Left renal pelvis (tissue), 4 donors: ENCODE measurements around the gene GABRG3. TPM values are rescaled to one million over a fixed set of nuclear protein-coding genes. Genes with fewer than 3 reads are reported as not detected.

ENCODE experiments used
- DNase-seq, 4 donors: peaks; one replicate each; pipeline ENCODE4 v3.0.0-alpha.2; 2013; ENCODE audit warnings: low read depth in 4 of 4, low spot score in 3 of 4
- polyA plus RNA-seq, 4 donors: library from polyadenylated mRNA; unstranded; fragments of 120-200 nt; gene quantifications; one replicate each; pipeline ENCODE4 v1.2.1, GENCODE V29; 2013; ENCODE audit not compliant: insufficient read length in 4 of 4

Gene GABRG3
- polyA plus RNA-seq, 4 donors: 0.71 to 2.0 (median 1.9) TPM

DNA sequence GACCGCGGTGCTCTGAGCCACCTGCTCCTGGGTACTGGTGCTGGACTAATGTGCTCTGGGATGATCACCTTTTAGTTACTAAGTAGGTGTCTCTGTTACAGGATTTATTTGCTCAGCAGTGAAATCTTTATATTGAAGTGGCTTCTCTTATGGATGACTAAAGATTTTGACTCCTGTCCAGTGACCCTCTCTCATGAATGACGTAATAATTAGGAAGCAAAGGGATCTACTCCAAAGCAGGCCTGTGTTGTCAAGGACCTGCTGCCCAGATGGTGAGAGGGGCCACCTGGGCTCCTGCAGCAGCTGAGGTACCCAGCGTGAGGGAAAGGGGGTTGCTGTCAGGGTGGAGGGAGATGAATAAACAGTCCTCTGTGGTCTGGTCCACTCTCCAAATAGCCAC, 263.6 kb downstream of the GABRG3 start:
- DNase-seq: no peak

DNA sequence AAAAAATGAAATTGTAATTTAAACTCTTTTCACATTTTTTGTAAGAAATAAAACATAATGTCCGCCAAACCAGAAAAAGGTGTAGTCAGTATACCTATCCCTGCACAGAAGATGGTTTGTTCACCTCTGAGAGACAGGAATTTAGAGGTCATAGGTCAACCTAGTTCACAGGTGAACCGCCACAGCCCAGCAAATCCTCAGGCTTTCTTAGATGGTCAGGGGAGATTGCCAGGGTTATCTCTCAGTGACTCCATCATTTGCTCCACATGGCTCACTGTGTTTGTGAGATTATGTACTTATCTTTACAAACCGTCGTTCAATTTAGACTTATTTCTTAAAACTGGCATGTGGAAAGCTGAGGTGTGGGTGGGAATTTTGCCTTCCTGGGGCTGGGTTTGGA, 264.2 kb downstream of the GABRG3 start:
- DNase-seq: no peak

DNA sequence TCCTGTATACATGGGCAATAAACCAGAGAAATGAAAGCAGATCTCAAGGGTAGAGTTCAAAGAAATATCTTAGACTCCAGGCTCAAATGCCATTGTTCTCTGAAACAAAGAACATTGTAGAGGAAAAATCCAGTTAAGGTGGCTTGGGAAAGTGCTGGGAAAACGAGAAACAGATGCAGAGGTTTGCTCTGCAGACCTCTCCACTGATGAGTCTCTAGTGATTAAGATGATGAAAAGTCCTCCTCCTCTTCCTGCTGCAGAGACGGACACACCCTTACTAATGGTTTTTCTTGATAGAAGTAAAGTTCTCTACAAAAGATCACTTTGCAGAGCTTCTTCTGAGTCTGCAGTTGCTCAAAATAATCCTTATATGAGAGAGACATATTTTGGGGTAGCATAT, 264.7 kb downstream of the GABRG3 start:
- no peak for DNase-seq

DNA sequence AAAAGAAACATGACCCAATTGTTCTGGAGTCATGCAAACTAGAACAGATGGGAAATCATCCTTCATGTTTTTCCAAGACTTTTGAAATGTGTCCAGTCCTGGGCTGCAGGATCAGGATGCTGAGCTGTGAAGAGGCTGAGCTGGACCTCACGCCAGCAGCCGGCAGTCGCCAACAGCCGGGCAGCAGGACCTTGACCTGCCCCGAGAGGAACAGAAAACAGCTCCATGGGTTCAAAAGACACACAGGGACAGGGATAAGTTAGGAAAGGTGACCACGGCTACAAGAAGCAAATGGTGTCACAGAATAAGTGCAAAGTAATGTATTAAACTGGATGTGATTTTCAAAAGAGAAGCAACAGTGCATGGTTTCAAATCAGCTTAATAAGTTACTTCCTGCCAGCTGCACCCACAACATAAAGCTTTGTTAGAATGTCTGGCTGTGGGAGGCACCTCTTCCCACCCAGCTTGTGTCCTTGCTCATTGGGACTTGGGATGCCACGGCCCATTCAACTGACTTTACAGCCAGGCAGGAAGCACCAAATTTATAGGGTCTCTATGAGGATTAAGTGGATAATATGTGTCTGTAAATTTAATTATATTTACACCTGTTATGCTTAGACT, 266.4 kb downstream of the GABRG3 start:
- no peak for DNase-seq

DNA sequence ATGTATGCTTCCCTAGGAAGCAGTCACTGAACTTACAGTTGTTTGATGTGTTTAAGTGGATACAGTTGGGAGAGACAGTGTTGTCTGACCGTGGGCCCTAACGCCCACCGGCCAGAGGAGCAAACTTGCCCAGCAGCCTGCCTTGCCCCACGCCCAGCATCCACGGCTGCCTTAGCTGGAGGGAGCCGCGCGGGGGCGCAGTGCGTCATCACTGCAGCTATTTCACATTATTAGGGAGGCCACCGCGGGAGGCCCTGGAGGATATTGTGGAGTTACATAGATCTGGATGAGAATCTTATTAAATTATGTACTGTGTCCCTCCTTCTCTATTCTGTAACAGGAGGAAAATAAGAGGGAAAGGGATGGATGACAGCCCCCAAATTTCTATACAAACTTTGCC, 267.2 kb downstream of the GABRG3 start:
- no peak for DNase-seq

DNA sequence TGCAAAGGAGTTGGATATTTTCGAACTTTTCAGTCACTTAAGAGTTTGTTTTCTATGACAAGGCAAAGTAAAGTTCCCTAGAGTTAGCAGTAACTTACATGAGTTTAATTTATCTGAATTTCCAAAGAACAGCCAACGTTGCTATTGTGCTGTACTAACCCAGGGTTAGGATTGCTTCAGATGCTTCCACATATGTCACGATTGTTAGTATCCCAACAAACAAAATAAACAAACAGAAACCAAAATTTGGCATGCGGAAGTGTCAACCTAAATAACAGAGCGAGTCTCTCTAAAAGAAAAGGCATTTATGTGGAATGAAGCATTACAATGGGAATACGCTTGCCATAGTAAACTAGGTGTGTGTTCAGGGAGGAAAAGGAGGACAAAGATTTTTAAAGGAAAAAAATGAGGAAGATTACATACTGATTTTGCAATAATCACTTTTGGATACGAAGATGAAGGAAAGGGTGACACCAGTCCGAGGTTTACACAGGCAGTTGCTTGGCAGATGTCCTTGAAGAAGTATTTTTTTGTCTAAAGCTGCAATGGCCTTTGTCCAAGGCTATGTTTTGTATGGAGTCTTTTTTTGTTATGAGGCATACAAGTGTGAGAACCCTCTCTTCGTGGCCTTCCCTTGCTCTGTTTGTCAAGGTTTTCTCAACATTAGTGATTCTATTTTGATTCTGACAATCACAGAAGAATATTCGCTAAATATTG, 267.9 kb downstream of the GABRG3 start:
- no peak for DNase-seq

DNA sequence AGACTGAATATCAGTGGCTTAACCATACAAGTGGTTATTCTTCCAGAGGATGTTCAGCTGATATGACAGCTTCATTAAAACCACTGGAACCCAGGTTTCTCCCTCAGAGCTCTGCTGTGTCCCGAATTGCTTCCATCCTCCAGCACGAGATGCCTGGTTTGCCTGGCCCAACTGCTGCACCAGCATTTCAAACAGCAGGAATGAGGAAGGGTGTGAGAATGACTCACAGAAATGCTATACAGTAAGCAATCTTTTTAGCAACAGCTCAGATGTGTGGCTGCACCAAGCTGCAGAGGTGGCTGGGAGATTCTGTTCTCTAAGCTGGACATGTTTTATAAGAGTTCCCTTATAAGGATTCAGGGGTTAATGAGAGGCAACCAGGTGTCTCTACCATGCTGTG, 271.0 kb downstream of the GABRG3 start:
- no peak for DNase-seq

DNA sequence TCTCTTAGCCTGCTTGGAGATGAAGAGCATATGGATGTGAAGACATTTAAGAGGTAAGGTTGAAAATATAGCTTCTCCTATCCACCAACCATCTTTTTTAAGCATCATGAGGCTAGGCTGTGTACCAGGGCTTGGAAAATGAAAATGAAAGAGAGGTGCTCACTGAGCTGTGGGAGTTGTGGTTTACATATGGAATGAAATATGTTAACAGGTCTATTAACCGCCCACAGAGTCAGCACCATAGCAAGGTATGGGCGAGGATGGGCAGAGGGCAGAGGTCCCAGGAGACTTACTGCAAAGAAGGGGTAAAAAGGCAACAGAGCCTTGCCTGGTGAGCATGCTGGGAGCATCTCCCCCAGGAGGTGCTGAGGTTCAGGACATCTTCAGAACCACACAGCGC, 273.1 kb downstream of the GABRG3 start:
- DNase-seq: no peak

DNA sequence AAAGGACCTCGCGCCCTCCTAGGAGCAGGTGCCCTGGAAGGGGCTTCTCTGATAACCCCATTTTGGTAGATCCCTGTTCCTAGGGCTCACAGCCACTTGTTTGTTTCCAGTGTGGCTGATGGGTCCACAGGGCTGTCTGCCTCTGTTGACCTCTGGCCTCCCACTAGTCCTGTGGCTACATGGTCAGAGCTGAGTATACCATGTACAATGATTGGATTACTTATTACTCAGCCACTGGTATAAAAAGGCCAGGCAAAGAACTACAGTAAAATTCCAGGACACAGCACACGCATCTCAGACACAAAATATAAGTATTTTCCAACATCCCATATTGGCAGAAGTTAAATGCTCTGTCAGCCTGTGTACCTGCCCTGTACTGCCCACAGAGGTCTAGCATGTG, 277.3 kb downstream of the GABRG3 start:
- DNase-seq: no peak

DNA sequence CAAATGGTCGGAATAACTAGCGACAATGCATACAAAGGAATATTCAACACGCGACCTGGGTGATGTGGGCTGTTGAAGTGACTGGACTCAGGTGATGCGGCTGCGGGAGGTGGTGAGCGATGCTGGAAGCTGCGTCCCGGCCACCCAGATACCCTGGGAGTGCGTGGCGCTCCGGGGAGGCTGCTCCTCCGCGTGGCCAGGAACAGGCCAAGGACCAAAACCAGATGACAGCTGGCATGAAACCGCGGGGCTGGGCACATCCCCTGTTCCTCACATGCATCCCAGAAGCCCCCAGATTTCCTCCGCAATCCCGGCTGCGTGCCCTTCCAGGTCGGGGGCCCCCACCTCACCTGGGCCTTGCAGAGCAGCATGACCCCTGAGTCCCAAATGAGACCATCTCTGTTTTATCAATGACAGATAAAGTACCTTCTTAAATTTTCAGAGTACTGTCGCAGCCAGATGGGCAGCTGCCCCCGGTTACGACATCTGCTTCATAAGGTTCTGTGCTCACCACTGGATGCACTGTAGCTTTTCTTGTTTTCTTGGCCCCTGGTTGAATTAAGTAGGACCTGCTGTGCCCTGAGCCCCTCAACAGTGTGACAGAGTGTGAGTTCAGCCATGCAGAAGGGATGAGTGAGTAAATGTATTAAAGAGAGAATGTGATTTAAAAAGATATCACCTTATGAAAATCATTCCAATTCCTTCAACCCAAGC, 278.2 kb downstream of the GABRG3 start:
- DNase-seq: no peak

DNA sequence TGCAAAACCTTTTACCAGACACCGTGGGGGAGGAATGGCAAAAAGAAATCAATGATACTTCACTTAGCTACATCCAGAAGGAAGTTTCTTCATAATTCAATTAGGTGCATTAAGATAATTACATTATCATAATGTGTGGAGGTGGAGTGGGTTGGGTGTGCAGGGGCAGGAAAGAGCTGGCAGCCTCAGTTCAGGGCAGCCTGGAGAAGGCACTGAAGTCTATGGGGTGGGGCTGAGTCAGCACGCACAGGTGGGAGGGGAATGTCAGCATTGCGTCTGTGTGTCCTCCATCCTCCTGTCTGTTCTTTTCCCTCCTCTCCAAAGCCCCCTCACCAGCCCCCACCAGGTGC, 278.8 kb downstream of the GABRG3 start:
- DNase-seq: no peak

DNA sequence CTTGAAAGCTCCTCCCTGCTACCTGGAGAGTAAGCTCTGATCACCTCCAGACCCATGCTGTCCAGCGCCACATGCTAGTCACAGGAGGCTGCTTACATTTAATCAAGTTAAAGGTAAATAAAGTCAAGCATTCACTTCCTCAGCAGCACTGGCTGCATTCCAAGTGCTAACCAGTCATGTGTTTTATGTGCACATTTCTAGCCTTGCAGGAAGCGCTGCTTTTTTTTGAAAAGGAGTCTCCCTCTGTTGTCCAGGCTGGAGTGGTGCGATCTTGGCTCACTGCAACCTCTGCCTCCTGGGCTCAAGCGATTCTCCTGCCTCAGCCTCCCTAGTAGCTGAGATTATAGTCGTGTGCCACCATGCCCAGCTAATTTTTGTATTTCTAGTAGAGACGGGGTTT, 279.2 kb downstream of the GABRG3 start:
- DNase-seq: no peak

DNA sequence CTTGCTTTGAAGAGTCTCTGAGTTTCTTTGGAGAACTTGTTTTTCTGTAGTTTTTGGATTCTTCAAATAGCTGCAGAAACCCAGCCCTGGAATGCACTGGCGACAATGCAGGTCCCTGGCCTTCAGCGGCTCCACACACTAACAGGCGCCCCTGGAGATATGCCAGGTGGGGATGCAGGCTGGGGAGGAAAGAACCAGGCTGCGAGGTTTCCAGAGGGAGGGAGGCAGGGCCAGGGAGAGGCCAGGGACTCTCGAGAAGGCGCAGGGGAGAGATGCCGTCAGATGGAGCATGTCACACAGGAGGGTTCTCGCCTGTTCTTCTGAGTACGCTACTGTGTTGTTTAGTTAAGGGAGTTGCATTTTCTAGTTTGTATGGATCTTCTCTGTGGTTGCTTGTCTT, 283.1 kb downstream of the GABRG3 start:
- DNase-seq: no peak

DNA sequence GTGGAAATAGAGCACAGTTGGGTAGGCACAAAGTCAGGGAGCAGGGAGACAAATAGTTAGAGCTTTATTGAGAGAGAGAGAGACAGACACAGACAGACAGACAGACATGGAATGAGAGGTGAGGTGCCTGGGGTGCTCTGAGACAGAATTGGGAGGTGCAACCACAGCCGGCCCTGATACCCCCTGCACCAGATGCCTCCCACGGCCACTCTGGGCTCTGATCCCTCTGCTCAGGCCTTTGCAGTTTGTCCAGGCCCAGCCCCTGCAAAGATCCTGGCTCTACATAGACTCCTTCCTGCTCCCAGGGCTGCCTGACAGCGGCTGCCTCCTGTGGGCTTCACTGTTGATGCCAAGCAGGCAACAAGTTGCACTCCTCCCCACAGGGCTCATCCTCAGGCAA, 283.8 kb downstream of the GABRG3 start:
- no peak for DNase-seq

DNA sequence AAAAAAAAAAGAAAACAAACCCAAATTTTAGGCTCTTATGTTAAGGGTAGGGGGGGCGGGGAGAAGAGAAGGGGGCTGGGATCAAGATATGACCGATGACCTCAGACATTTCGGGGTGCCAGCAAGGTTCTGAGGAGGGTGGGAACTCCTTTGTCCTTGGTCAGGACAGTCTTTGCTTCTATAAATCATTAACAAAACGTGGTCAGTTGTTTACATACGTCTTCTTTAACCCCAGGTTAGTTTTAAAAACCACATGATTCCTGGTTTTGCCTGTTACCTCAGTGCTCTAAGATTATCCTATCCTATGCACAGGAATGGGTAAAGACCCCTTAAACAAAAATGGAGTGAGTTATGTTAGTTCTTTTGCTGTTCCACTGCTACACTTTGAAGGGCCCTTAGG, 285.5 kb downstream of the GABRG3 start:
- DNase-seq: no peak

DNA sequence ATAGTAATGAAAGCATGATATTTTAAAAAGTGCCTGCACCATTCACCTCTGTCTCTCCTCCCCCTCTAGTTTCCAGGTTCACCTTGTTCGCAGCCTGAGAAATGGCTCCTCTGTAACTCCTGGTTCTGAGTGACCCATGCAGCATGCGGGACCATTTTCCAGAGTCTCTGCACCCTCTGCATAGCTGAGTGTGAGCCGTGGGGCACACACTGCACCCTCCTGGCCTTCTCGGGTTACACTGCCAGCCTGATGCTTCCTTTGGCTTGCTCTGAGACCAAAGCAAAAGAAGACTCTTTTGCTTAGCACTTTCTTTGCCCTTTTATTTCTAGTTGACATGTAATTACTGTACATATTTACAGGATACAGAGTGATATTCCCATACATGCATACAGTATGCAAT, 287.3 kb downstream of the GABRG3 start:
- DNase-seq: no peak

DNA sequence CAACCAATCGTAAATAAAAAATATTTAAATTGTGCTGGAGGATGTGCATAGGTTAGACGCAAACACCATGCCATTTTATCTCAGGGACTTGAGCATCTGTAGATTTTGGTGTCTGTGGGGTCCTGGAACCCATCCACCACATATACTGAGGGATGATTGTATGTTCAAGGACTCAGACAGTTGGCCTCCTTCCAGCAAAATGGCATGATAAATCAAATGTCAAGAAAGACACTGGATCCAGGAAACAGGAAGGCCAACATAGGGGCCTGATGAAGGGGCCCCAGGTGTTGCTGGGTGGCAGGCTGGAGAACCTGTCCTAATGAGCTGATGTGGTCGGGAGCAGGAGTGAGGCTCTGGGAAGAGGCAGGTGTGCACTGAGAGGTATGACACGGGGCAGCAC, 289.5 kb downstream of the GABRG3 start:
- DNase-seq: no peak

DNA sequence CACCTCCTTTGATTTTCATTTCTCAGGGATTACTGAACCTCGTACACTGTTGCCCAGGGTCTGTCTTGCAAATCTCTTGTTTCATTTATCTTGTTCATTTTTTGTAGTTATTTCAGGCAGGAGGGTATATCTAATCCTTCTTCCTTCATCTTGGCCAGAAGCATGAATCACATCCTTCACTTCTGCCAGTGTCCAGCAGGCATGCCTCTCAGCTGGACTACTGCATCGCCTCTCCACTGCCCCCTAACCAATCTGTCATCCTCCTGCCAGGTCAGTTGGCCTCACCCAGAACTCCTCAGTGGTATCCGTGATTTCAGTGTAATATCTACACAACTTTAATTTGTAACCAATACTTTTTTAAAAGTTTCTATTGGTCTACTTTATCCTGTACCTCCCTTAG, 297.9 kb downstream of the GABRG3 start:
- no peak for DNase-seq

DNA sequence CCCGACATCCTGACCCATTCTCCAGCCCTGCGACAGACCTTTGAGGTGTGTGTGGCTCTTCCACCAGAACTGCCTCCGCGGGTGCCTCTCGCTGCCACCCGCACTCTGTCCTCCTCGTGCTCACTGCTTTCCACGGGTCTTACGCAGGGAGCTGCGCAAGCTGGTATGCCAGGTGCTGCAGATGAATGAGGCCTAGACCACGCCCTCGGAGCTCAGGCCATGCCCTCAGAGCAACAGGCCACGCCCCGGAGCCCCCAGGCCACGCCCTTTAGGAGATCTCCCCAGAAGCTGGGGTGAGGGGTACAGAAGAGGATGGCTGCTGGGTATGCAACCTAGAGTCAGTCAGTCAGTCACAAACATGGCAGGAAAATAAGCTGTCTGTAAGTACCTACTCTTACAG, 300.3 kb downstream of the GABRG3 start:
- DNase-seq: no peak

DNA sequence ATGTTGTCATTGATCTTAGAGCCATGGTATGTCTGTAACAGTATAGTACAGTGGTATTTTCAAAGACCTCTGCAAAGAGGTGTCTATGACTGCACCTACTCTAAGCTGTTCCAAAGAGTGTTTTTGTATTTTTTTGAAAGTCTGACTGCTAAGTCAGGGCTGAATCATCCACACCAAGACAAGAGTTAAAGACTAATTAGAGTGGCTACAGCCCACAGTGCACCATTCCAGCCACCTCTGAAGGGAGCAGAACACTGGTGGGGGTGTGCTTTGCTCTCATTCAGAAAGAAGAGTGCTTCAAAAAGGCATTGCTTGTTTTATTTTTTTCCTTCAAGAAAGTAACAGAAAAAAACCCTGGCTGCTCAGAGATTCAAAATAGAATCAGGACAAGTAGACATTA, 301.4 kb downstream of the GABRG3 start:
- DNase-seq: no peak

DNA sequence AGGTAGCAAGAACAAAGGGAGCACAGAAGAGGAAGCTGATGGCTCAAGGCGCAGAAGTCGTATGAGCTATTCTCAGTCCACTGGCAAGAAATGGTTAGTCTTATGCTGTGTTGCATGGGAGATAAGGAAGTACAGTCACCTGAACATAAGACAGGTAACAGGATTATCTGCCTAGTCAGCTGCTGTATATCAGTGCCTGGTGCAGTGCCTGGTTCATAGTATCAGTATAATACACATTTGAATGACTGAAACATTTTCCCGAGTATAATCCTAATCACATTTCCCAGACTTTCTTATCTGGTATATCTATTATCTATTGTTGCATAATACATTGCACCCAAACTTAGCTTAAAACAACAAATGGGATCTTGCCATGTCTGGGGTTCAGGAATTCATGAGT, 302.5 kb downstream of the GABRG3 start:
- no peak for DNase-seq

DNA sequence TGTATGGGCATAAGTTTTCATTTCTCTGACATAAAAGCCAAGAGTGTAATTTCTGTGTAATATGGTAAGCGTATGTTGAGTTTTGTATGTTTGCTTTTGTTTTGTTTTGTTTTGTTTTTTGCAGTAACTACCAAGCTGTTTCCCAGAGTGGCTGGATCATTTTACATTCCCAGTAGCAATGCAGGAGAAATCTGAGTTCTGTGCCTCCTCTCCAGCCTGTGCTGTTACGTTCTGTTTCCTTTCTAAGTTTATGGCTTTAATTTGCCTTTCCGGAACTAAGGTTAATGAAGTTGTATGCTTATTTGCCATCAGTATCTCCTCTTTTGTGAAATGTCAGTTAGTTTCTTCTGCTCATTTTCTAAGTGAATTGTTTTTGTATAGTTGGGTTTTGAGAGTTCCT, 307.8 kb downstream of the GABRG3 start:
- no peak for DNase-seq
